ENCODE data around the gene BRCC3.

The BRCC3 gene

GRCh38 chrX:155056877-155057792 is 14.2 kb upstream of the BRCC3 start:
- Histone ChIP-seq H2AFZ (ENCODE audit: low read length, unreplicated experiment) (no peak overlapping the region), H3K4me1 (ENCODE audit: control insufficient read depth, insufficient read depth, low read length, unreplicated experiment) (peaks cover 4% of the 10 kb centered on the region), H3K79me2 (ENCODE audit: control insufficient read depth, insufficient read depth, low read length, unreplicated experiment) (no peaks in the 10 kb centered on the region), H3K4me3 (ENCODE audit: low read depth, low read length) (0 out of 2 replicates have a peak overlapping the region, but pooled peaks have one; percentile 55), H3K27ac (ENCODE audit: low read depth, low read length) (no peak overlapping the region), H3K36me3 (ENCODE audit: insufficient read depth, low read length) (no peaks in the 10 kb centered on the region; the same call in 1 of the 2 replicates), H3K27me3 (ENCODE audit: insufficient read depth, low read length) (no peaks in the 10 kb centered on the region)

GRCh38 chrX:155061760-155062159 is 9.5 kb upstream of the BRCC3 start:
- no peaks in the 10 kb centered on the region for H3K27me3 ChIP-seq (ENCODE audit: insufficient read depth, low read length)
- peaks cover 20% of the 10 kb centered on the region for H3K4me1 ChIP-seq (ENCODE audit: control insufficient read depth, insufficient read depth, low read length, unreplicated experiment)

DNA sequence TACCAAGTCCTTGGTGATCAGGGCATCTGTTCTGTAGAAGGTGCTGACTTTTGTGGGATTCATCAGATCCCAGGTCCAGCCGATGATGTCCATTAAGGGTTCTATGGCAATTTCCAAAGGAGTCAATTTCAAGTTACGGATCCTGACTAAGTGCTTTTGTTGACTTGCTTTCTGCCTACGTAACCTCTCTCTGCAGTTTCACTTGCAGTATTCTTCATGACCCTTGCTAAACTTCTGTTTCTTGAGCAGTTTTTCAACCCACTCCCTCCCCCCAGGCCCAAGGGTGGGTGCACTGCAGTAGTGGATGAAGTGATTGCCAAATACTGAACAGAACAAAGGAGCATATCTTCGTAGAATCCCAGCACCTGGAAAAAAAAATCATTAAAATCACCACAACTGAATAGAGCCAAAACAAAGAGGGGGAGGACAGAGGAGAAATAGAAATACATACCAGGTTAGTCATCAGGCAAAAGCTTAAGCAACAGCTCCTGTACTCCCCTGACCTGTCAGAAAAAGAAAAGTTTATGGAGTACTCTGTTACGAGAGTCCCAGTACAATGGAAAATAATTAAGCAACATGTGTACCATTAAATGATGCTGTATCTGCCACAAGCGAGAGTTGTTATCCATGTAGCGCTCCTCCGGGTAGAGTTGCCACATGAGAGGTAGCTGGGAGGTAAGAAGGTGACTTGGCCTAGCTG is 6.1 kb upstream of the BRCC3 start:
- H2AFZ ChIP-seq (ENCODE audit: low read length, unreplicated experiment) = no peak overlapping the region
- H3K27ac ChIP-seq (ENCODE audit: low read depth, low read length) = peak overlapping the region; percentile 57
- H3K4me3 ChIP-seq (ENCODE audit: low read depth, low read length) = peak overlapping the region; percentile 43; the same call in 1 of the 2 replicates
- peaks cover 50% of the 10 kb centered on the region for H3K79me2 ChIP-seq (ENCODE audit: control insufficient read depth, insufficient read depth, low read length, unreplicated experiment)
- no peaks in the 10 kb centered on the region for H3K27me3 ChIP-seq (ENCODE audit: insufficient read depth, low read length)
- H3K36me3 ChIP-seq (ENCODE audit: insufficient read depth, low read length) = peaks cover 4% of the 10 kb centered on the region
- H3K4me1 ChIP-seq (ENCODE audit: control insufficient read depth, insufficient read depth, low read length, unreplicated experiment) = peaks cover 37% of the 10 kb centered on the region

More at GRCh38 chrX:155061760-155062159, 9.5 kb upstream of the BRCC3 start:
- peaks cover 4% of the 10 kb centered on the region for H3K36me3 ChIP-seq (ENCODE audit: insufficient read depth, low read length)
- H2AFZ ChIP-seq (ENCODE audit: low read length, unreplicated experiment) = no peak overlapping the region
- peaks cover 17% of the 10 kb centered on the region for H3K79me2 ChIP-seq (ENCODE audit: control insufficient read depth, insufficient read depth, low read length, unreplicated experiment)
- H3K27ac ChIP-seq (ENCODE audit: low read depth, low read length) = no peak overlapping the region
- H3K4me3 ChIP-seq (ENCODE audit: low read depth, low read length) = no peak overlapping the region

GRCh38 chrX:155068165-155068564 is 3.1 kb upstream of the BRCC3 start:
- H3K4me3 ChIP-seq (ENCODE audit: low read depth, low read length) = peak overlapping the region; percentile 42; the same call in 1 of the 2 replicates
- peaks cover 4% of the 10 kb centered on the region; the same call in 1 of the 2 replicates for H3K36me3 ChIP-seq (ENCODE audit: insufficient read depth, low read length)
- H3K27me3 ChIP-seq (ENCODE audit: insufficient read depth, low read length) = no peaks in the 10 kb centered on the region
- H2AFZ ChIP-seq (ENCODE audit: low read length, unreplicated experiment) = no peak overlapping the region
- H3K4me1 ChIP-seq (ENCODE audit: control insufficient read depth, insufficient read depth, low read length, unreplicated experiment) = peaks cover 44% of the 10 kb centered on the region
- H3K27ac ChIP-seq (ENCODE audit: low read depth, low read length) = peak overlapping the region; percentile 89
- H3K79me2 ChIP-seq (ENCODE audit: control insufficient read depth, insufficient read depth, low read length, unreplicated experiment) = peaks cover 74% of the 10 kb centered on the region

DNA sequence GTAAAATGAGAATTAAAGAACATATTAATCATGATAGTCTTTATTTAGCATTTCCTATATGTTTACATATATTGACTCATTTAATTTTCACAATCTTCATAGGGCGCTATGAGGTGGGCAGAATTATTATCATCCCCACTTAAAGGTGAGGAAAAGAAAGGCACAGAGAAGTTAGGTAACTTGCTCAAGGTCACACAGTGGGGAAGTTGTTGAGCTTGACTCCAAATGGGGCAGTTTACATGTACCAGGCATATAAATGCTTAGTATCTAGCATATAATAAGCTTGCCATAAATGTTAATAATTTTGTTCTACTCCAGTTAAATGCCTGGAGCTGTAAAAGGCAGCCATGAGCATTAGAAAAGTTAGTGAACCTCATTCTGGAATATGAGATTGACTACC is 1.9 kb upstream of the BRCC3 start:
- H3K27ac ChIP-seq (ENCODE audit: low read depth, low read length) = peak overlapping the region; percentile 89
- H3K27me3 ChIP-seq (ENCODE audit: insufficient read depth, low read length) = no peaks in the 10 kb centered on the region
- peaks cover 81% of the 10 kb centered on the region for H3K79me2 ChIP-seq (ENCODE audit: control insufficient read depth, insufficient read depth, low read length, unreplicated experiment)
- peaks cover 4% of the 10 kb centered on the region for H3K36me3 ChIP-seq (ENCODE audit: insufficient read depth, low read length)
- peaks cover 55% of the 10 kb centered on the region for H3K4me1 ChIP-seq (ENCODE audit: control insufficient read depth, insufficient read depth, low read length, unreplicated experiment)
- no peak overlapping the region for H2AFZ ChIP-seq (ENCODE audit: low read length, unreplicated experiment)
- H3K4me3 ChIP-seq (ENCODE audit: low read depth, low read length) = peak overlapping the region; percentile 88

- Histone ChIP-seq H2AFZ (ENCODE audit: low read length, unreplicated experiment) (no peak overlapping the region), H3K79me2 (ENCODE audit: control insufficient read depth, insufficient read depth, low read length, unreplicated experiment) (peaks cover 79% of the 10 kb centered on the region), H3K27ac (ENCODE audit: low read depth, low read length) (peak overlapping the region; percentile 89), H3K36me3 (ENCODE audit: insufficient read depth, low read length) (peaks cover 4% of the 10 kb centered on the region), H3K4me1 (ENCODE audit: control insufficient read depth, insufficient read depth, low read length, unreplicated experiment) (peaks cover 51% of the 10 kb centered on the region), H3K4me3 (ENCODE audit: low read depth, low read length) (peak overlapping the region; percentile 88), H3K27me3 (ENCODE audit: insufficient read depth, low read length) (no peaks in the 10 kb centered on the region)
These were observed 1.3 kb upstream of the BRCC3 start for GRCh38 chrX:155070038-155070437.

GRCh38 chrX:155070663-155070974 is 689 bp upstream of the BRCC3 start:
- Histone ChIP-seq H3K4me1 (ENCODE audit: control insufficient read depth, insufficient read depth, low read length, unreplicated experiment) (peaks cover 45% of the 10 kb centered on the region), H3K4me3 (ENCODE audit: low read depth, low read length) (peak overlapping the region; percentile 88), H3K36me3 (ENCODE audit: insufficient read depth, low read length) (peaks cover 4% of the 10 kb centered on the region), H3K27me3 (ENCODE audit: insufficient read depth, low read length) (no peaks in the 10 kb centered on the region), H3K27ac (ENCODE audit: low read depth, low read length) (peak overlapping the region; percentile 89), H2AFZ (ENCODE audit: low read length, unreplicated experiment) (peak overlapping the region; percentile 7), H3K79me2 (ENCODE audit: control insufficient read depth, insufficient read depth, low read length, unreplicated experiment) (peaks cover 75% of the 10 kb centered on the region)

DNA sequence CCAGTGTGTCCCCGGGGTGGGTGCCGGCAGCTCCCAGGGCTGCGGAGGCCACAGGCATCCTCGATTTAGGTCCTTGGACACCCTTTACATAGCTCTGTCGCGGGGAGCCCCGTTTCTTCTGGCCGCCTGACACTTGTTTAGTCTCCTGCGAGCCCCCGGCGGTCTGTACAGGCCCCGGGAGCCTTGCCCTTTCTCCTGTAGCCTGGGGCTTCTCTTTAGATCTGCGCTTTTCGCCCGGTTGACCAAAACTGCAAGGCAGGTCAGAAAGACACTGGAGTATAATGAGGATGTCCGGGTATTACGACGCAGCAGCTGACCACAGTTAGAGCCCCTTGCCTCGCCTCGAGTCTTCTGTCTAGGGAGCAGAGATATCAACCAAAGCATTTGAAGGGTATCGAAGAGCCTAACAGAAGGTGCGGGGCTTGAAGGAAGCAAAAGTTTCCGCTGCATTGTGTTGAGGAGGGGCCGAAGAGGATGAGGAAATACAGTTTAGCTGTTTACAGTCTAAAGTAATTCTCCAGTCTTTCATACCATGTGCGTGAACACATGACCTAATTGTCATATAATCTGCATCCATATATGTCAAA is 479 bp downstream of the BRCC3 start:
- peaks cover 39% of the 10 kb centered on the region for H3K4me1 ChIP-seq (ENCODE audit: control insufficient read depth, insufficient read depth, low read length, unreplicated experiment)
- peaks cover 4% of the 10 kb centered on the region for H3K36me3 ChIP-seq (ENCODE audit: insufficient read depth, low read length)
- peak overlapping the region; percentile 96 for H3K4me3 ChIP-seq (ENCODE audit: low read depth, low read length)
- peak overlapping the region; percentile 68 for H2AFZ ChIP-seq (ENCODE audit: low read length, unreplicated experiment)
- peak overlapping the region; percentile 34; the same call in 1 of the 2 replicates for H3K27ac ChIP-seq (ENCODE audit: low read depth, low read length)
- H3K27me3 ChIP-seq (ENCODE audit: insufficient read depth, low read length) = no peaks in the 10 kb centered on the region
- H3K79me2 ChIP-seq (ENCODE audit: control insufficient read depth, insufficient read depth, low read length, unreplicated experiment) = peaks cover 63% of the 10 kb centered on the region

DNA sequence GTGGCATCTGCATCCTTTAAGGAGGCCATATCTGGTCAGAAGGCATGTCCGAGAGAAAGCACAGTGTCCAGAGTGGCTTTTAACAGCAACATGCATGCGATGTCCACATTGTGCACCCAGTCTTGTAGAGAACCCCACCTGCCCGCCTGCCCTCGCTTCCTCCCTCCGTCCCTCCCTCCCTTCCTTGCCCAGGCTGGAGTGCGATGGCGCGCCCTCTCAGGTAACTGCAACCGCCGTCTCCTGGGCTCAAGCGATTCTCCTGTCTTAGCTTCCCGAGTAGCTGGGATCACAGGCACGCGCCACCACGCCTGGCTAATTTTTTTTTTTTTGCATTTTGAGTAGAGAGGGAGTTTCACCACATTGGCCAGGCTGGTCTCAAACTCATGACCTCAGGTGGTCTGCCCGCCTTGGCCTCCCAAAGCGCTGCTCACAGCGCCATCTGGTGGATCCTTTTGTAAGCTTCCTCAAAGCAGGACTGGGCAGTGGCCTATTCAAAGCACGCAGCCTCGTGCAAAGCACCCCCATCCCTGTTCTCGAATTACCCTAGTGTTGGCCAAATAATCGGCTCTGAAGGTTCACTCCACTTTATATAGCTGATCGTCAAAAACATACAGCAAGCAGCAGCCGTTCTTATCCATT is 15.0 kb downstream of the BRCC3 start:
- no peaks in the 10 kb centered on the region for H3K79me2 ChIP-seq (ENCODE audit: control insufficient read depth, insufficient read depth, low read length, unreplicated experiment)
- H3K27me3 ChIP-seq (ENCODE audit: insufficient read depth, low read length) = no peaks in the 10 kb centered on the region
- no peaks in the 10 kb centered on the region for H3K4me1 ChIP-seq (ENCODE audit: control insufficient read depth, insufficient read depth, low read length, unreplicated experiment)
- H2AFZ ChIP-seq (ENCODE audit: low read length, unreplicated experiment) = no peak overlapping the region
- H3K4me3 ChIP-seq (ENCODE audit: low read depth, low read length) = no peak overlapping the region
- H3K27ac ChIP-seq (ENCODE audit: low read depth, low read length) = no peak overlapping the region
- no peaks in the 10 kb centered on the region for H3K36me3 ChIP-seq (ENCODE audit: insufficient read depth, low read length)

Data from ACC112 (cell line).